GM19025 (cell line): Measurements from ENCODE around the gene GCFC2.
A peak's percentile ranks its signal among the peaks of the same experiment; 100 is the strongest.
"Not testable (repeated sequence)": the region's sequence is repeated elsewhere in the genome, so short reads cannot be mapped to it uniquely, and the experiment has no call there.

Experiments used
- ATAC-seq: cut with Tn5 transposase; IDR thresholded peaks from one replicate; pipeline ENCODE4 v1.9.1; 2021; ENCODE audit warnings: mild to moderate bottlenecking, low read depth, moderate library complexity; ENCODE audit not compliant: unreplicated experiment

Gene GCFC2

DNA sequence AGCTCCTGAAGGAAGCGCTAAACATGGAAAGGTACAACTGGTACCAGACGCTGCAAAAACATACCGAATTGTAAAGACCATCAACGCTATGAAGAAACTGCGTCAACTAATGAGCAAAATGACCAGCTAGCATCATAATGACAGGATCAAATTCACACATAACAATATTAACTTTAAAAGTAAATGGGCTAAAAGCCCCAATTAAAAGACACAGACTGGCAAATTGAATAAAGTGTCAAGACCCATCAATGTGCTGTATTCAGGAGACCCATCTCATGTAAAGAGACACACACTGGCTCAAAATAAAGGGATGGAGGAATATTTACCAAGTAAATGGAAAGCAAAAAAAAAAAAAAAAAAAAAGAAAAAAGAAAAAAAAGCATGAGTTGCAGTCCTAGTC lies 27.3 kb downstream of the GCFC2 start:
- ATAC-seq, result not testable (repeated sequence)

DNA sequence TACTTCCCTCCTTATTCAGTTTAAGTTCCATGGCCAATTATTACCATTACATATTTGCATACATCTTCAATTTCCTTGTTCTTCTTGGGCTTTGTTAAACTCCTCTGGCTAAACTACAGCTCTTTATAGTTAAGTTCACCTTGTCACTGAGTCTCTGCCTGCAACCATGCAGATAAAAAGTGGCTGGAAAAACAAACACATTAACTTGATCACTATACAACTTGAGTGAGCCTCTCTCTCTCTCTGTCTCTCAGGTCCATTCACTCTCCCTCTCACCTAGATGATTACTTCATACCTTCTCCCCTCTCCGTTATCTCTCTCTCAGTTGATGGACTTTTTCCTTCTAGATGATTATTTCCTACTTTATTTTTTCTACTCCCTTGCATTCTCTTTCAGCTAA lies 30.3 kb downstream of the GCFC2 start:
- ATAC-seq, result no peak

DNA sequence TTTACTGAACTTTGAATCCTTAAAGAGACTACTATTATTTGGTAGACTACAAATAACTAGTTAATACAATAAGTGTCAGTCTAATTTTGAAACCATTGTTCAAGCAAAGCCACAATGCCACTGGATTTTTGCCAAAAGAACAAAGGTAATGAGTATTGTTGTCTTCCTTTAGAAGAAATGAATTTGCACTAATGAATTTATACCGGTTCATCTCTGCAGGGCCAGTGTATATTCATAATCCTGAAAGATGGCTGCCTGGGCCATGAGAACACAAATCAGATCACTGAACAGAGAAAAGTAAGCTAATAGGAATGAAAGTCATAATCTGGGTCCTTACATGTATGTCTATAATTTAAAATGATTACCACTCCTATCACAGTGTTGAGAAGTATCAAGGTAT lies 31.2 kb downstream of the GCFC2 start:
- ATAC-seq, result no peak

DNA sequence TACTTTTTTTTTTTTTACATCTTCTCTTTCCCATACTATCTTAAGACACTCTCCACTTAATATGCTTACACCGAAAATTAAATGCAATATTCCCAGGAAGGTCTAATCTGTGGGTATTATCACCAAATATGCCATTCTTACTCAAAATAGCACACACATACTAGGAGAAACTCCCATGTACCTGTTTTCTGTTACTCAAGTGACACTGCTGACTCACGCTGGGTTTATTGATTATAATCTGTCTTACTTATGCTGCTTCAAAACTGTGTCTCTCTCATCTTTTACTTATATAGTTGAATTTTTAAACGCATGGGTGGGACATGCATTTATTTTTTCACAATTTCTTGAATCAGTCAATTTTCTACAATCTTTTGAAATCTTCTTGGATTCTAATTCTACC lies 34.3 kb downstream of the GCFC2 start:
- no peak for ATAC-seq

DNA sequence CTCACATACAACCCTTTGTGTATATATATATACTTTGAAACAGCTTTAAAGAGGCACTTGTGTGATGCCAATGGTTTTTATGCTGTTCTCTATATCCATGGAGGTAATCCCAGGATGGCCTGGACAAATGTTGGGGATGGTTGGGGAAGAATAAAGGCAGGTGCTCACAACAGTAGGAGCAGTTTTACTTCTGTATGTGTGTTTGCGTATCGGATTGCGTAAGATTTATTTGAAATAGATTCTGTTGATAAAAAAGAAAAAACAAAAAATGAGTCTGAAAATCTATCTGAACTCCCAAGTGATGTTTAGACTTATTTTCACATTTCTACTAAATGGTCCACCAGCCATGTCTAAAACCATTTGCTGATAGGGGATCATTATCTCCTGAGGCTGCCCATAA lies 34.8 kb downstream of the GCFC2 start:
- no peak for ATAC-seq

DNA sequence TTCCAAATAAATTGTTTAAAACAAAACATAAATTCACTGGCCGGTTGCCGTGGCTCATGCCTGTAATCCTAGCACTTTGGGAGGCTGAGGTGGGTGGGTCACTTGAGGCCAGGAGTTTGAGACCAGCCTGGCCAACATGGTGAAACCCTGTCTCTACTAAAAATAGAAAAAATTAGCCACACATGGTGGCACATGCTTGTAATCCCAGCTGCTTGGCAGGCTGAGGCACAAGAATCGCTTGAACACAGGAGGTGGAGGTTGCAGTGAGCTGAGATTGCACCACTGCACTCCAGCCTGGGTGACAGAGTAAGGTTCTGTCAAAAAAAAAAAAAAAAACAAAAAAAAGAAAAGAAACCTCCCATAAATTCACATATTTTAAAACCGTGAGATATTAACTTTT lies 35.3 kb downstream of the GCFC2 start:
- not testable (repeated sequence) for ATAC-seq

DNA sequence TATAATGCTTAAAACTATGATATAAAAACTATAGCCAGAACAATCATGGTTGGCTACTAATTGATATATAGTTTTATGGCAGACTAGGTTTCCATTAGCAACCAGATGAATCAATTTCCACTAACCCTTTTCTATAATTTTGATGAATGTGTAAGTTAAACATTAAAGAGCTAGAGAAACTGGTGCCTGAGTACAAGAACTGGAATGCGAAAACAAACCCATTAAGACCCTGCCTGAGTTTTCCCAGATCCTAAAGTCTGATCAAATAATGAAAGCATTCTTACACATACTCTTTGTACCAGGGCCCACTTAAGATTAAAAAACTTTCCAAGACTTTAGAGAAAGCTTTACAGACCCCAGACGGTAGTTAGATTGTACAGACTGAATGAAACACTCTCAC lies 42.8 kb downstream of the GCFC2 start:
- no peak for ATAC-seq

DNA sequence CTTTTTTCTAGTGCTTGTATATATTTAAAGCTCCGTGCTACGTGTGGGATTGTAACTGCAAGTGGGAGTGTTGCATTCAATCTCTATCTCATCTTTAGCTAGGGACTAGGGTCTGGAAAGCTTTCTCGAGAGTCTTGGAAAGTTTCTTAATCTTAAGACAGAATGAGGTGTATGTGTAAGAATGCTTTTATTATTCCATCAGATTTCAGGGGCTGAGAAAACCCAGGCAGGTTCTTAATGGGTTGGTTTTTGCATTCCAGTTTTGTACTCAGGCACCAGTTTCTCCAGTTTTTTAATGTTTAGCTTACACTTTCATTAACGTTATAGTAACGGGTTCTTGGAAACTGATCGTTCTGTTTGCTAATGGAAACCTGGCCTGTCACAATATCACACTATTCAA lies 43.8 kb downstream of the GCFC2 start:
- ATAC-seq, result no peak

DNA sequence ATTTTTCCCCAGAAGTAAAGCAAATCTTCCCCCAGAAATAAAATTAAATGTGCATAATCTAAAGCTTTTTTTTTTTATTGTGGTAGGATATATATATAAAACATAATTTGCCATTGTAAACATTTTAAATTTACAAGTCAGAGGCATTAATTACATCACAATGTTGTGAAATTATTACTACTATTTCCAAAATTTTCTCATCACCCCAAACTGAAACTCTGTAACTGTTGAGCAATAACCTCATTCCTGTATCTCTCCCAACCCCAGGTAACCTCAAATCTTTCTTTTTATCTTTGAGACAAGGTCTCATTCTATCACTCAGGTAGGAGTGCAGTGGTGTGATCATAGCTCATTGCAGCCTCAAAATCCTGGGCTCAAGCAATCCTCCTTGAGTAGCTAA lies 52.9 kb downstream of the GCFC2 start:
- no peak for ATAC-seq

DNA sequence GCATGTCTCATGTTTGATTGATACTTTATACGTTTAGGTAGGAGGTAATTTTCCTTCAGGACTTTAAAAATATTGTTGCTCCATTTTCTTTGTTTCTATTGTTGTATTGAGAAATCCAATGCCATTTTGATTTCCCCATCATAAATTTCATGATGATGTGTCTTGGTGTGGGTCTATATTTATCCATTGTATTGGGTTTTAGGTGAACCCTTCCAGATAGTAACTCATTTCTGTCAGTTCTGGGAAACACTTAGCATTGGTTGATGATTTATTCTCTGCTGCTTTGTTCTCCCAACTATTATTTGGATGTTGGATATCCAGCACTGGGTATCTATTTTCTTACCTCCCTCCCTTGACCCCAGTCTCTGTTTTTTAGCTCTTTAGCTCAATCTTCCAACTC lies 54.2 kb downstream of the GCFC2 start:
- no peak for ATAC-seq

DNA sequence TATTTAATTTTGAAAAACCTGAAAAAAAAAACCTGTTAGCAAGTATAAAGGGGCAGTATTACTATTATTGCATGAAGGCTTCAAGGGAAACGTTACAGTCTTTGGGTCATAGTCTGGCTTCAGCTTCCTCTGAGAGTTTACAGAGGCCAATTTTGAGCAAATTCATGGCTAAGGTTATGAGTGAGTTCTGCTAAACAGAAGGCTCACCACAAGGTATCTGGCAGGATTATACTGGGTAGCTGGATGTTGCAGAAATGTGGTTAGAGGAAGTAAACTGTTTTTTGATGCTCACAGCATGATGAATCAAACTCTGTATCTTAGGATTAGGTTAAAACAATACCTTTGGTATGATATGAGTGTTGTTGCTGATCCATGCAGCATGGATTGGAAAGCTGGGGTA lies 54.9 kb downstream of the GCFC2 start:
- no peak for ATAC-seq

DNA sequence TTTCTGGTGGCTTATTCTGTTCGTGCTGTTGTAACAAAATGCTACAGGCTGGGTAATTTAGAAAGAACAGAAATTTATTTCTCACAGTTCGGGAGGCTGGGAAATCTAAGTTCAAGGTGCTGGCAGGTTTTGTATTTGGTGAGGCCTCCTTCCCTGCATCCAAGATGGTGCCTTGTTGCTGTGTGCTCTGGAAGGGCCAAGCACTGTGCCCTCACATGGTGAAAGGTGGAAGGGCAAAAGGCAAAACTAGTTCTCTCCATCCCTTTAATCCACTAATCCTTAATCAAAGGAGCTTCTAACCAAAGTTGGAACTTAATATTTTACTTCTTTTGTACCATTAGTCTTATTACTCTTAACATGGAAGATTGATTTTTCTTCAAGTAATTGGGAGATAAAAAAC lies 56.7 kb downstream of the GCFC2 start:
- no peak for ATAC-seq

DNA sequence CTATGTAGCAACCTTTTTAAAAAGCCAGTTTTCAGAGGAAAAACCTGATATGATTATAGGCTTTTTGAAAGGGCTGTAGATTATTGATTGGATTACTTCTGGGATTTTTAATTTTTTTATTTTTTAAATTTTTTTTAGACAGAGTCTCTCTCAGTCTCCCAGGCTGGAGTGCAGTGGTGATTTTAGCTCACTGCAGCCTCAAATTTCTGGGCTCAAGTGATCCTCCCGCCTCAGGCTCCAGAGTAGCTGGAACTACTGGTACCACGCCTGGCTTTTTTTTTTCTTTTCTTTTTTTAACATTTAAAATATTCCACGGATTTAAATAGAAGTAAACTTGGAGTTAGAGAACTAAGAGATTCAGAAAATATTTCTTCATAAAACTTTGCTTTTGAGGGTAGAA lies 62.9 kb downstream of the GCFC2 start:
- no peak for ATAC-seq

DNA sequence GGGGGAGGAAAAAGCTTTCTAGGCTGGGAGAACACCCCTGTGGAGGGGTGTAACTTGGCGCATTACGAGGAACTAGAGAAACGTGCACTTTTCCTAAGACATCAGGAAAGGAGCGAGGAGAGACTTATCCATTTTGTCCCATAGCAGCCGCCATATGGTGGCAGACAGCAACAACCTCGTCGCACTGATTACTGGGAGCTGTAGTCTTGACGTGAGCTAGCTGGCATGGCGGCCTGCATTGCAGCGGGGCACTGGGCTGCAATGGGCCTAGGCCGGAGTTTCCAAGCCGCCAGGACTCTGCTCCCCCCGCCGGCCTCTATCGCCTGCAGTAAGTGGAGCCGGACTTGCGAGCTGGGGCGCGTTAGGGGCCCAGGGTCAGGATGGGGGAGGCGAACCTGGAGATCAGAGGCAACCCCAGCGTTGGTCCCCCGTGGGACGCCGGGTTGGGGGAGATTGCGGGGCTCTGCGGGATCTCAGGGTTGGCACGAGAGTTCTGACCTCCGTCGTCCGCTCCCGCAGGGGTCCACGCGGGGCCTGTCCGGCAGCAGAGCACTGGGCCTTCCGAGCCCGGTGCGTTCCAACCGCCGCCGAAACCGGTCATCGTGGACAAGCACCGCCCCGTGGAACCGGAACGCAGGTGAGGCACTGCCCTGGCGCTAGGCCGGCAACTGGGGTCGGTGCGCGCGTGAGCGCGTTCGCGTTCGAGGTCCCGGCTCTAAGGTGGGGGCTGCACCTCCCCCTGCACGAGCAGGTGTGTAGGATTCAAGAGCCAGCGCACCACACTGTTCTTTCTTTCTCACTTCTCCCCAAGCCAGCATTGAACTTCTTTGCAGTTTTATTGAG lies 63.9 kb downstream of the GCFC2 start, which contains the start of gene MRPL19:
MRPL19 (plus strand) TSS at position 201 of the 843 bp plus-strand sequence; CDS start at position 226, 25 bp downstream.
- peak; percentile 91 for ATAC-seq

DNA sequence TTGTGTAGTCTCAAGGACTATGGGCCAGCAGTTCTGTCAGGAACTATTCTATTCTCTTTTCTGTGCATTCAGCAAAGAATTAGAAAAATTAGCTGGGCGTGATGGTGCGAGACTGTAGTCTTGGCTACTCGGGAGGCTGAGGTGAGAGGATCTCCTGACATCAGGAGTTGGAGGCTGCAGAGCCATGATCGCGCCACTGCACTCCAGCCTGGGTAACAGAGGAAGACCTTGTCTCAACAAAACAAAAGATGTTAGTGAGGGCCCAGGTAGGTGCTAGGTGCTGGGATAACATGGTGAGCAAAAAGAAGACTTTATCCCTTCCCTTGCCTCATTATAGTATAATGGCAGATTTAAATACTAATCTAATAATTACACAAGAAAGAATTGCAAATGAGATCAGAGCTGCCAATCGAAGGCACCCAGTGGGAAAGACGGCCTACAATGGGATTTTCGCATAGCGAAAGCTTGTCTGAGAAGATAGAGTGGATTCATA lies 64.6 kb downstream of the GCFC2 start:
- peak; percentile 2 for ATAC-seq

DNA sequence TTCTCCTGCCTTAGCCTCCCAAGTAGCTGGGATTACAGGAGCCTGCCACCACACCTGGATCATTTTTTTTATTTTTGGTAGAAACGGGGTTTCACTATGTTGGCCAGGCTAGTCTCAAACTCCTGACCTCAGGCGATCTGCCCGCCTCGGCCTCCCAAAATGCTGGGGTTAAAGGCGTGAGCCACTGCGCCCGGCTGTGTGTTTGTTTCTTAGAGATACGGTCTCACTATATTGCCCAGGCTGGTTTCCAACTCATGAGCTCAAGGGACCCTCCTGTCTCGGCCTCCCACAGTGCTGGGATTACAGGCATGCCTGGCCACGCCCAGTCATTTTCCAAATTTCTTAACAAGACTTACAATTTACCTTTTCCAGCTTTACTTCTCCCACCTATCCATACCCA lies 65.1 kb downstream of the GCFC2 start:
- ATAC-seq, result no peak

DNA sequence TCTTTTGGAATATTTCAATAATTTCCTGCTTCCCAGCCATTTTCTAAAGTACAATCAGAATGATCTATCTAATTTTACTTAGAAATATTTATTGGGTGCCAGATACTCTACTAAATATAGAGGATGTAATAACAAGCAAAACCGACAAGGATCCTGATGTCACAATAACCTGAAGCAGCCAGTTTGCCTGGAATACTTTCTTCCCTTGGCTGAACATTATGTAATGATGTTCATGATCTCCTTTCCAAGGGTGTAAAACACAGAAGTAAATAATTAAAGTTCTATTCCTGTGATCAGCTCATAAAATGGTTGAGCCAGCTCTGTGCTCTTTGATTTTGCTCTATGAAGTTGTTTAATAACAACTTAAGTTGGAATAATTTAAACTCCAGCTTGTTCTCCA lies 66.7 kb downstream of the GCFC2 start:
- no peak for ATAC-seq

DNA sequence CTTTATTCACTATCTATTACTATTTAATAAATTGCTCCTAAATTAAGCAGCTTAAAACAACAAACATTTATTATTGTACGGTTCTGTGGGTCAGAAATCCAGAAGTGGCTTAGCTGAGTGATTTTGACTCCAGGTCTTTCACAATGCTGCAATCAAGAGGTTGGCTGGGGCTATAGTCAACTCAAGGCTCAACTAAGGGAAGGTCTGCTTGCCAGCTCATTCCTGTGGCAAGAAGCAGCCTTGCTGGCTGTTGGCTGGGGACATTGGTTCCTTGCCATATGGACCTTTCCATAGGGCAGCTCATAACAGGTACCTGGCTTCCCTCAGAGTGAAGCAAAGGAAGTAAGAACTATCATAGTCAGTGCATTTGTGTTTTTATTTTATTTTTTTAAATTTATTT lies 69.1 kb downstream of the GCFC2 start:
- ATAC-seq, result no peak

DNA sequence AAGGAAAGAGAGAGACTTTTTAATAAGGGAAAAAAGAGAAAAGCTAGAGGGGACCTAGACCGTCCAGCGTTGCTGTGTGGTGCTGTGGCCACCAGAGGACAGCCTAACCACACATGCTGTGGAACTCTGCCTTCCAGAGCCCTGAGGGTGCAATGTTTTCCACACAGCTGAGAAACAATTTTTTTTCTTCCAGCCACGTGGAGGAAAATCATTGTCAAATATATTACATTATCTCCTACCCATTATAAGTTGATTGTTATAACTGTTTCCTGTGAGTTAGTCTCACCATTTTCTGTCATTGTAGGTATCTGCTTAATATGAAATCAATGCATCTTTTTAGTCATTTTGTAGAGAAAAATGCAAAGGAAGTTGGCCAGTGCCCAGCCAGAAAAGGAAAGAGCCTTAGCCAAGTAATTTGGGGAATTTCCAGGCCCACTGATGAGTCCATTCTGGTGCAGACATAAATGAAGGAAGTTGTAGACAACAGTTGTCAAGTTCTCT lies 70.0 kb downstream of the GCFC2 start:
- ATAC-seq, result peak; percentile 93

DNA sequence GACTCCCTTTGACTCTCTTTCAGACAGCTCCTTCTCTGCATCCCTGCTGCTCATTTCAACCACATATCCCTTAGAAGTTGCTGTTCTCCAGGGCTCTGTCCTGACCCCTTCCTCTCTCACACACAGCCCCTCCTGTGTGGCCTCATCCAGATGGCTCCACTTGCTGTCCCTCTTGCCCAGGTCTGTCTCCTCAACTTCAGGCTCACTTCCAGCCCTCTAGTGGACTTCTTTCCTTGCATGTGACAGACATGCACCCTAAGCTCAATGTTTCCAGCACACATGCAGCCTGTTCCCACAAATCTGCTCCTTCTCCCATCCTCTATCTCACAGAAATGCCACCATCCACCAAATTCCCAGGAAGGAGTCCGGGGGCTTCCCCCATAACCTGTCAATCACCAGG lies 73.1 kb downstream of the GCFC2 start:
- ATAC-seq, result no peak

DNA sequence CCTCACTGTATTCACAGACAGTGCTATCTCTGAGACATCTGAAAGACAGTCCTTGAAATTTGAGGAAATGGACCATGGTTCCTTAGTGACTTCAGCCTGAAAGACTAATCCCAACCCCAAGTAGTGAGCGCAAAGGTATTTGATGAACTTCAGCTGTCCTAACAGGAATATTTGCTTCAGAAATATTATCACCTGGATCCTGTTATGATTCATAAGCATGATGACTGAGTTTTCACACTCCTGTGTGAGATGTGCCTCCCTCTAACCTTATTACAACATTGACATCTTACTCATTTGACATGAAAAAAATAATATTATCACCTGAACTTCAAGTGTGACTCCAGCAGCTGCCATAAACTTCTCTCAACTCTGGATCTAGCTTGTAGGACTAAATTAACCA lies 75.8 kb downstream of the GCFC2 start:
- ATAC-seq, result no peak

DNA sequence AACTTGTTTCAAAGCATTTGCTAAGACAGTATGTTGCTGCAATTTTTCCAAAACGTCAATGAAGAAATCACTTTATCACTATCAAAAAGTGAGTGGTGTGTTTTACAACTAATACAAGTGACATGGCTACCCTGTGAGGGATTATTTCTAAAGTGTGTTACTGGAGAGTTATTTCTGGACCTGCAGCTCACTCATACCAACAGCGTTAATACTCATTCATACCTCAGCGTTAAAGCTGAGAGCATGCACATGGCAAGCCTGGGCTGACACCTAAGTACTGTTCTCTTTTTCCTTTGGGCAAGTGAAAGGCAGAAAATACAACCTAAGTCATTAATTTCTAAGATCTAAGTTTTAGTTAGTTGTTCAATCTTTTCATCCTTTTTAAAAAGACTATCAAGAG lies 77.1 kb downstream of the GCFC2 start:
- ATAC-seq, result no peak
